ENCODE measurements around the gene RNPEPL1.
"Not testable (repeated sequence)": the region's sequence is repeated elsewhere in the genome, so short reads cannot be mapped to it uniquely, and the experiment has no call there.

RNPEPL1 gene, protein sequence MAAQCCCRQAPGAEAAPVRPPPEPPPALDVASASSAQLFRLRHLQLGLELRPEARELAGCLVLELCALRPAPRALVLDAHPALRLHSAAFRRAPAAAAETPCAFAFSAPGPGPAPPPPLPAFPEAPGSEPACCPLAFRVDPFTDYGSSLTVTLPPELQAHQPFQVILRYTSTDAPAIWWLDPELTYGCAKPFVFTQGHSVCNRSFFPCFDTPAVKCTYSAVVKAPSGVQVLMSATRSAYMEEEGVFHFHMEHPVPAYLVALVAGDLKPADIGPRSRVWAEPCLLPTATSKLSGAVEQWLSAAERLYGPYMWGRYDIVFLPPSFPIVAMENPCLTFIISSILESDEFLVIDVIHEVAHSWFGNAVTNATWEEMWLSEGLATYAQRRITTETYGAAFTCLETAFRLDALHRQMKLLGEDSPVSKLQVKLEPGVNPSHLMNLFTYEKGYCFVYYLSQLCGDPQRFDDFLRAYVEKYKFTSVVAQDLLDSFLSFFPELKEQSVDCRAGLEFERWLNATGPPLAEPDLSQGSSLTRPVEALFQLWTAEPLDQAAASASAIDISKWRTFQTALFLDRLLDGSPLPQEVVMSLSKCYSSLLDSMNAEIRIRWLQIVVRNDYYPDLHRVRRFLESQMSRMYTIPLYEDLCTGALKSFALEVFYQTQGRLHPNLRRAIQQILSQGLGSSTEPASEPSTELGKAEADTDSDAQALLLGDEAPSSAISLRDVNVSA

DNA sequence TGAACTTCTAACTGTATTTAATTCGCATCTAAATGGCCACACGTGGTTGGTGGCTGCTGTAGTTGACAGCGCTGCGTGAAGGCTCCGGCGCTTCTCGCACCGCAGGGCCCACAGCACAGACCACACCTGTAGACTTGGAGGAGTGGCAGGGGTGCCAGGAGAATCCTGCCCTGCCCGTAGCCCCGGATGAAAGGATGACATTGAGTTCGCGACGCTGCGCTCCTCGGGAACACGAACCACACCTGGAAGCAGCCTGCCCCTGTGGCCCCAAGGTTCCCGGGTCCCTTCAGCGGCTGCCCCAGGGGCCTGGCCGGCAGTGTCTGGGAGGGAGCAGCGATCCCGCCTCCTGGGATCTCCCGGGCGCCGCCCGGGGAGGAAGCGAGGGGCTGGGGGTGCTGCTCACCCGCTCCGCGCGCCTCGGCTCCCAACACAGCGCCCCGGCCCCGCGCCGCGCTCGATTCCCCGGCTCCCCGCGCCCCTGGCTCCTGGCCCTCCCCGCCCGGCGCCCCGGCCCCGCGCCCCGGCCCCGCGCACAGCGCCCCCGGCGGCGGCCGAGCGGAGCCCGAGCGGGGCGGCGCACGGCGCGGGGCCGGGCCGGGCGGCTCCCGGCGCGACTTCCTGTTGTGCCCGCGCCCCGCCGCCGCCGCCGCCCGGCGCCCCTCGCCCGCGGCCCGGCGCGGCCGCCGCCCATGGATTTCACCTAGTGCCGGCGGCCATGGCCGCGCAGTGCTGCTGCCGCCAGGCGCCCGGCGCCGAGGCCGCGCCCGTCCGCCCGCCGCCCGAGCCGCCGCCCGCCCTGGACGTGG is at the start of gene RNPEPL1:
Gene RNPEPL1 (plus strand): TSS at position 613 of the 806 bp plus-strand sequence. CDS start 103 bp downstream, at position 716.
- peak; percentile 41 for DNase-seq (ENCODE audit: low spot score)

DNA sequence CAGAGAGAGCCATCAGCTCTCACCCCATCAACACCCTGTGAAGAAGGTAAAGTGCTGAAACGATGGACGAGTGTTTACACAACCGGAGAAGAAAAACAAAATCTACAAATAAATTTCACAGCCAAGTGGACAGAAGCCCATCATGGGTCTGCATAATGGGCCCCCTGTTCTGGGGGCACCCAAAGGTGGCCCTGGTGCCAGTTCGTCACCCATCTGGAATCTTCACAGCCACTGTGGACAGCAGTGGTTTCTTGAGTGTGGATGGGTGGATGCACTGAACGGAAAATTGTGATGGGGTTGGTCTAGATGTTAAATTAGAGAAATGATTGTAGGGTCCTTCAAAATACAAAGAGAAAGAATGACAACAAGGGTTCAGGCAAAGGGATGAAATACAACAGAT is 49.3 kb upstream of the RNPEPL1 start:
- DNase-seq (ENCODE audit: low spot score) = no peak

DNA sequence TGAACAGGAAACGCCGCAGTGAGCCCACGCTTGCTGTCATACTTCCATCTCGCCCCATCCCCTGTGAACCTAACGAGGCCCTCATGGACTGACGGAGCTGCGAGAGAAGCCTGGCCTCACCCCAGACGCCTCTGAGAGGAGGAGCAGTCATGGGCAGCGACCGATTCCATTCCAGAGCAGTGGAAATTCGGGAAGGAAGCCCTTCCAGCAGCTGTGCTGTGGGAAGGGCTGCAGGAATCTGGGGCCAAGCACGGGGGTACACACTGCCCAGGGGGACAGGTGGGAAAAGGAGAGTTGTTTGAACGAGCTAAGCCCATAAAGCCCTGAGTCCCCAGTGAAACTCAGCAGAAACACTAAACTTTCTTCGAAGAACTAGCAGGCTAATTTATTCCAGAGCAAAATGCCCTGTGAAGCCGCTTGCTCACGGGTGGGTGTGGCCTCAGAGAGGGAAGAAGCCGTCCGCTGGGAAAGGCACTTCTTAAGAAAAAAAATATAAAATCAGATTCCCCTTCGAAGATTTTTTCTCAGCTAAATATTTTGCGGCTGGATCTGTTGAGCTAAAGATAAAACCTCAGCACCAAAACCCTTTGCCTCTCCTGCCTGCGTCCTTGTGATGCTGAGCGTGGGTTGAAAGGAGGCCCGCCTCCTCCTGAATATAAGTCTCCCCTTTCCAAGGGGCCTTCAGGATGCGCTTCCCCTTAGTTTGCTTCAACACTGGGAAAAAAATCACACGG is 48.7 kb upstream of the RNPEPL1 start:
- no peak for DNase-seq (ENCODE audit: low spot score)

DNA sequence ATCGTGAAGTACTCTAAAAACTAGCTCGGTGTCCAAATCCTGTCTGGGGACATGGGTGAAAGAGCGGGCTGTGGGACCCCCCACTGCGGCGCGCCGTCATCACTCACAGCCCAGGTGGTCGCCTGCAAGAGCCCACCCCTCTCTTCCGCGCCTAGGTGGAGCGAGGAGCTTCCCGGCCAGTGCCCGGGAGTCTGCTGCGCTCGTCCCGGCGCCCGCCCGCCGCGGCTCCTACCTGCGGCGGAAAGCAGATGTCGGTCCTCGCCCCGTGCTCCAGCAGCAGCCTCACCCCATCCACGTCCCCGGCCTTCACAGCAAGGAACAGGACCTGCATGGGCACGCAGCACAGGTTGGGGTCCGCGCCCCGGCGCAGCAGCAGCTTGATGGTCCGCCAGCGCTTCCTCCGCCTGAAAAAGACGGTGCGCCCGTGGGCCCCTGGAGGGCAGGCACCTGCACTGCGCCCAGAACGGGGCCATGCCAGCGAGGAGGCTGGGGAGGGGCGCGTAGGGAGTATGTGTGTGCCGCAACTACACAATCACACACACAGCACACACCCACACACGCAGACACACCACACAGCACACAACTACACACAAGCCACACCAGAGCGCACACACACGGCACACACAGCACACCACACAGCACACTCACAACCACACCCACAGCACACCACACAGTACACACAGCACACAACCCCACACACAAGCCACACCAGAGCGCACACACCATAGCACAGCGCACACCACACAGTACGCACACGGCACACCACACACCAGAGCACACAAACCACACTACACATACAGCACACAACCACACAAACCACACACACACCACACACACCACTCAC is 47.9 kb upstream of the RNPEPL1 start:
- DNase-seq (ENCODE audit: low spot score) = no peak

DNA sequence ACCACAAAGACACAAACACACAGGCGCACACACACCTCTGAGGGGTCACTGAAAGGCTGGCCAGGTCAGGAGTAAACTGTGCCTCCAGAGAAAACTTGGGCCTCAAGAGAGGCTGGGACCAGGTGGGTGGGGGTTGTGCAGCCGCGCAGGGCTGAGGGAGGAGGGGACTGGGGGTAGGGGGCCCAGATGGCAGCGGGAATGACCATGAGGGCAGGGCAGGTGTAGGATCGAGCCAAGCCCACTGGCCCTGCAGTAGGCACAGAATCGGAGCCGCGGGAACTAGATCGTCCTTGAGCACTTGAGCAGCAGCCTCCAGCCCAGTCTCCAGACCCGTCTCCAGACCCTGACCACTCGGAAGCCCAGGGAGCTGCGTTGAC is 47.3 kb upstream of the RNPEPL1 start:
- DNase-seq (ENCODE audit: low spot score) = no peak

DNA sequence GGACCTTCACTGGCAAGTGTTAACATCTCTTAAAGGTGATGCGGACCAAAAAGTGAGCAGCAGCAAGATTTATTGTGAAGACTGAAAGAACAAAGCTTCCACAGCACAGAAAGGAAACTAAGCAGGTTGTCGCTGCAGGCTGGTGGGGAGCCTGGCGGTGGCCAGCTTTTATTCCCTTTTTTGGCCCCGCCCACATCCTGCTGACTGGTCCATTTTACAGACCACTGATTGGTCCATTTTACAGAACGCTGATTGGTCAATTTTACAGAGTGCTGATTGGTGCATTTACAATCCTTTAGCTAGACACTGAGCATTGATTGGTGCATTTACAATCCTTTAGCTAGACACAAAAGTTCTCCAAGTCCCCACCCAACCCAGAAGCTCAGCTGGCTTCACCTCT is 46.4 kb upstream of the RNPEPL1 start:
- not testable (repeated sequence) for DNase-seq (ENCODE audit: low spot score)

DNA sequence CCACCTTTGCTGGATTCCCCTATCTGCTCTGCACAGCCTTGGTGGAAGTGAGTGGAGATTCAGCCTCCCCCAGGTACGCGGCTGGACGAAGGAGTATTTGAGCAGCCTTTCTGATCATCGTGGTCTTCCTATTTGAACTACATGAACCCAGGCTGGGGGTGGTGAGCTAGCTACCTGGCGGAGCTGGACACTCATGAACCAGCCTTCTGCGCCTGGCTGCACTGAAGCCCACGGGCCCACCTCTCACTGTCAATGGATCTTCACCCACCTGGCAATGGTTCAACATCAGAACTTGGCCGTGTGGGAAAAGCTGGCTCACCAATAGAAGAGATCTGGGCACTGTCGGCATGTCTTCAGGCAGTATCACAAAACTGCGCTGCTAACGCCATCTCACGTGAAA is 45.9 kb upstream of the RNPEPL1 start:
- no peak for DNase-seq (ENCODE audit: low spot score)

DNA sequence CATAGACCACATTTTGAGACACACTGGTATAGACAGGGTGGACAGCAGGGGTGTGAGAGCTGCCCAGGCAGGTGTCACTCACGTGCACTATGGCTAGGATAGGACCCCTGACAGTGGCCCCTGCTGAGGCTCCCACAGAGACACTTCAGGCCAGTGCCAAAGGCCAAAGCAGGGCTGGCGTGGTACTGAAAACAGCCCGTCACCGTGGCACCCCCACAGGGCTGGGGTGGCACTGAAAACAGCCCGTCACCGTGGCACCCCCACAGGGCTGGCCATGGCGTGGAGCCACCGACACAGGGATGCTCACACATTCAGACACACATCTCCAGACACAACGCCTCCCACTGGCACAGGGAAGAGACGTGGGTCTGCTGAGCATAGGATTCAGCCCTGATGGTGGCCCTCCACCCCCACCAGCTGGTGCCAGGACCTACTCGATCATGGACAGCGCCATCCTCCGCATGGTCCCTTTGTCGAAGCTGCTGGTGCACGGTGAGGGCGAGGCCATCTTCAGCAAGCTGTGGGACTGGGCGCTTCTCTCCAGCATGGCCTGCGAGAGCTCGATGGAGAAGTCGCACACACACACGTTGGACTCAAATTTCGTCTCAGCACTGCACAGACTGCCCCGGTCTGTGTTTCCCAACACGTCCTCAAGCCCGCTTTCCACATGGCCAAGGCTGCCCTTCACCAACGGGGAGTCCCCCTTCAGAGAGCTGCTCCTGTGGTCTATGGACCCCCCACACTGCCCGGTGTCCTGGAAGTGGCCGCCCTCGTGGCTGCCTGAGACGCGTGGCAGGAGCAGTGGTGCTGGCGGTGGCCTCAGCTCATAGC is 44.6 kb upstream of the RNPEPL1 start:
- DNase-seq (ENCODE audit: low spot score) = no peak

DNA sequence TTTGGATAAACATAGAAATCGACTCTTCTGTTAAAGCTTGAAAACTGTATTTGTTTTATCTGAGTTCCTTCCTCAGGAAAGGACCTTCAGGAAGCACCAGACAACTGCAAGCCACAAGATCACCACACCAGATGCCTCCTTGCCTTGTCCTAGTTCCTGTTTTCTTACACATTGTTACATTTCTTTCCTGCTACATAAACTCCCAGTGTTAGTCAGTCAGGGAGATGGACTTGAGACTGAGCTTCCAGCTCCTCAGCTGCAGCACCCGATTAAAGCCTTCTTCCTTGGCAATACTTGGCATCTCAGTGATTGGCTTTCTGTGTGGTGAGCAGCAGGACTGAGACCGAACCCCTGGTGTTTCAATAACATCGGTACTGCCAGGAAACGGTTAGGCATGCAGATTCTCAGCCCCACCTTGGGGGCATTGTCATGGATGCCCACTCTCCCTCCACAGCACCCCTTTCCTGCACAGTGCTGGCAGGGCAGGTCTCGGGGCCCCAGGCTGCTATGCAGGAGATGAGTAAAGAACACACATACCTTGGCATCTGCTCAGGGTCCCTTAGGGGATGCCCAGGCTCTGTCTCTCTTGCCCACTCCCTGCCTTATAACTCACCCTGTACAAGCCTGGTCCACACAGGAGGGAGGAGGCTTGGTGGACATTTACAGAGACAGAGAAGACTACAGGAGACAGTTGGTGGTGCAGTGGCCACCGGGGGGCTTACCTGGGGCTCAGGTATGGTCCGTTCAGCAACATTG is 43.1 kb upstream of the RNPEPL1 start:
- DNase-seq (ENCODE audit: low spot score) = no peak

DNA sequence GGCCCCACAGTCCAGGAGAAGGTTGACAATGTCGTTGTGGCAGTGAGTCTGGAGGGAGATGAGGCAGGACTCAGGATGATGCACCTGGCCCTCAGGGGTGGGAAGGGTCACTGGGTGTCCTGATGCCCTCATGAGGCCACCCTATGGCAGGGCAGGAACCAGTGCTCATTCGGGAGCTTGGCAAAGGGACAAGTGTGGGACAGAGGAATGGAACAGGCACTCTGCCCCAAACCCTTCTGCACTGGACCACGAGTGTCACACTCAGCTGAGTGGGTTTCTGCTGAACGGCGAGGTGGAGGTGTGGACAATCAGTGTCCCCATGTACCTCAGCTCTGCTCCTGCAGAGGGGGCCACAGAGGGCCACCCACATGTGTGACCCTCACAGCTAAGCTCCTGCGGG is 42.5 kb upstream of the RNPEPL1 start:
- no peak for DNase-seq (ENCODE audit: low spot score)

DNA sequence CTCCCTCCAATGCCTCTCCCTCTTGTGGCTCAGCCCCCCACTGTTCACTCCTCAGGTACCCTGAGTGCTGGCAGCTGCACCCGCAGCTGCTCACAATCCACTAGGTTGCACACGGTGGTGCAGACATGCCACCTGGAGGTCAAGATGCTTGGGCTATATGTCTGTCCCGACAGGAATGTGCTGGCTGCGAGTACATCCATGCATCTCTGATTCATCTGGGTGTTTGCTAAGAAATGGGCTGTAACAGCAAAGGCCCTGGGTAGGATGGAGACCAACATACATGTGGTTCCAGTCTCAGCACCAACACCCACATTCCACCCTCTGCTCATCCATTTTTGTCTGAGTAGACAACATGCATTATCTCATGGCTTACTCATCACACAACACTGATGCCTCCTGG is 41.8 kb upstream of the RNPEPL1 start:
- no peak for DNase-seq (ENCODE audit: low spot score)

DNA sequence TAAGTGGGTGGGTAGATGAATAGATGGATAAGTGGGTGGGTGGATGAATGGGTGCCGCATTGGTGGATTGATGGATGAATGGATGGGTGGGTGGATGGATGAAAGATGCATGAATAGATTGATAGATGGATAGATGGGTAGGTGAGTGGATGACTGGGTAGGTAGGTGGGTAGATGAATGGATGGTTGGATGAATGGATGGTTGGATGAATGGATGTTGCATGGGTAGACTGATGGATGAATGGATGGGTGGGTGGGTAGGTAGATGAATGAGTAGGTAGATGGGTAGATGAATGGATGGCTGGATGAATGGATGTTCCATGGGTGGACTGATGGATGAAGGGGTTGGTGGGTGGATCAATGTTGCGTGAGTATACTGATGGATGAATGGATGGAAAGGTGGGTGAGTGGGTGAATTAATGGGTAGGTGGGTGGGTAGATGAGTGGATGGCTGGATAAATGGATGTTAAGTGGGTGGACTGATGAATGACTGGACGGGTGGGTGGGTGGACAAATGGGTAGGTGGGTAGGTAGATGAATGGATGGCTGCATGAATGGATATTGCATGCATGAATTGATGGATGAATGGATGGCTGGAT is 41.0 kb upstream of the RNPEPL1 start:
- no peak for DNase-seq (ENCODE audit: low spot score)

DNA sequence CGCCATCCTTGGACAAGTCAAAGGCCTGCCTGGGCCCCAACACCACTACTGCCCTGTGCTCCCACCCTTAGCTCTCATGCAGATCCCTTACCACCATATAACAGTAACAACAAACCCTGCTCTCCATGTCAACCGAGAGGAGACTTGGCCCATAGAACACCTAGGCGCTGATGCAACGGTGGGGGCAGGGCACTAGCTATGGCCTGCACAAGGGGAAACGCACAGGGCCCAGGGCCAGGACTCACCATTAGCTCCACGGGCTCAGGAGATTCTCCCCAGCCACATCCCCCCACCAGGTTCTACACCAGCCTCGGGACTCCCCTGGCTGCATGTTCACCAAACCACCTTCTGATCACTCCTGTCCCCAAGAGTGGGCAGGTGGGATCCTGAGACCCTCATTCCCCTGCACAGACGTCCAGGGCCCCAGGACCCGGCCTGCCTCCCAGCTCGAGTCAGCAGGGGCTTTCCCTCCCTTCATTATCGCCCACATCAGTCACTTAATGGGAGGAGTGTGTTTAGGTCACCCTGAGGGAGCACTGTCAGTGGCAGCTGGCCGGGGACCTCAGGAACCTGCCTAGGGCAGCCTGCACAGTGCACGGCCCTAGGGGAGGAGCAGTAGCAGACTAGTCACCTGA is 39.8 kb upstream of the RNPEPL1 start:
- no peak for DNase-seq (ENCODE audit: low spot score)

DNA sequence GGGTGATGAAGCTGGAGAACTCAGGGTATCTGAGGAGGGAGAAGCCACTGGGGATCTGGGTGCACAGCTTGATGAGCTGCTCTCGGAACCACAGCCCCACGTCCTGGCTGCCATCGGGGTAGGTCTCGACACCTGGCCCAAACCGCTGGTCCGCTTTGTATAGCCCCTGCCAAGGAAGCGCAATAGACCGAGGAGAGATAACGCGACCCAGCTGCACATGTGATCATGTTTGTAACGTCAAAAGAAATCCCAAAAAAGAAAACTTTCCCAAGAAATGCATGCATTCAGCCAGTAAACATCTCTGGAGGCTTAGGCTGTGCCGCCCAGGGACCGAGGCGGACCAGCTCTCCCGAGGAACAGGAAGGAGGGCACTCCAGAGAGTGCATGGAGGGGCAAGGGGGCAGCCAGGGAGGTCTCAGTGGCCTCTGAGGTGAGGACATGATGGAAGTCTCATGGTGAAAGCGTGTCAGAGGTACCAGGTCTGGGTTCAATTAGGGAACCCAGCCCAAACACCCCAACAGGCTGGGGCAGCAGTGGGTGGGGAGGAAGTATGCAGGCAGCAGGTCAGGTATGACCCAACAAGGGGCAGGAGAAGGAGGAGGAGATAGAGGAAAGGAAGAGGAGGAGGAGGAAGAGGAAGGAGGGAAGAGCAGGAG is 38.8 kb upstream of the RNPEPL1 start:
- no peak for DNase-seq (ENCODE audit: low spot score)

DNA sequence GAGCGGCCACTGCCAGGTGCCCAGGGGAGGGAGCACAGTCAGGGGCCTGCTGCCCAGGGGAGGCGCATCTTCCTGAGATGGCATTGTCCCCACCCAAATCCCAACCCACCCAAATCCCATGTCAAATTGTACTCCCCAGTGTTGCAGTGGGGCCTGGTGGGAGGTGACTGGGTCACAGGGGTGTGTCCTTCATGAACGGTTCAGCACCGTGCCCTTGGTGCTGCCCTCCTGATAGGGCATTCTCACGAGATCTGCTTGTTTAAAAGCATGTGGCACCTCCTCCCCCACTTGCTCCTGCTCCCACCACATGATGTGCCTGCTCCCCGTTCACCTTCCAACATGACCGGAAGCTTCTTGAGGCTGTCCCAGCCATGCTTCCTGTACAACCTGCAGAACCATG is 38.1 kb upstream of the RNPEPL1 start:
- DNase-seq (ENCODE audit: low spot score) = no peak

DNA sequence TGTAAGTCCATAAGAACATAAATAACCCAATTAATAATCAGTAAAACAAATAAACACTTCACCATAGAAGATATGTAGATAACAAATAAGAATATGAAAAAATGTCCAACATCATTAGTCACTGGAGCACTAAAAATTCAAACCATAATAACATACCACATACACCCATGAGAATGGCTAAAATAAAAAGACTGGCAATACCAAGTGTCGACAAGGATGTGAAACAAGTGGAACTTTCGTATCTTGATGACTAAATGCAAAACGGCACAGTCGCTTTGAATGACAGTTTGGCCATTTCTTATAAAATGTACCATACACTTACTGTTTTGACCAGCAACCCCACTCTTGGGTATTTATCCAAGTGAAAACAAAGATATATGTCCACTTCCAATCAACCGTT is 37.2 kb upstream of the RNPEPL1 start:
- DNase-seq (ENCODE audit: low spot score) = no peak

DNA sequence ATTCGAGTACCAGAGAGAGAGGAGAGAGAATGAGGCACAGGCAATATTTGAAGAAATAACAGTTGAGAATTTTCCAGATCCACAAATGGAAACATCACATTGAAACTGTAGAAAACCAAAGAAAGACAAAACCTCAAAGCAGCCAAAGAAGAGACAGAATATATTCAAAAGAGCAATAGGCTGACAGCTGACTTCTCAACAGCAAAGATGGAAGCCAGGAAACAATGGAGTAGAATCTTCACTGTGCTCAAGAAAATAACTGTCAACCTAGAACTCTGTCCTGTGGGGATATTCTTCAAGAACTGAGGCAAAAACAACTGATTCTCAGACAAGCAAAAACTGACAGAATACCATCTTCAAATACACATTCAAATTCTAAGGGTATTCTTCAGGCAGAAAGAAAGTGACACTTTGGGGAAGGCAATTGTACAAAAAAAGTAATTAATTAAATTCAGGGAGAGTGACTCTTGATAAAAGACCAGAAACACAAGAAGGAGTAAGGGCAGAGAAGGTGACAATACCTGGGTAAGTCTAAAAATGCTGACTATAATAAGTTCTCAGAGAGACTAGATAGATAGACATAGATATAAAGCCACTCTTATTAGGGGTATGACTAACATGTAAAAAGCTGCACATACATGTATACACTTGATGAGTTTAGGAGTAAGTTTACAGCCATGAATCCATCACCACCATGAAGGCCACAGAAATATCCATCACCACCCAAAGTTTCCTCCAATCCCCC is 36.1 kb upstream of the RNPEPL1 start:
- DNase-seq (ENCODE audit: low spot score) = no peak

All from CD4-positive, alpha-beta T cell treated with Interleukin-6 at 100 ng/mL for 8 hours (primary cell).